ENCODE results near the gene PRELID1. TPM values are rescaled to one million over a fixed set of nuclear protein-coding genes. Genes with fewer than 3 reads are reported as not detected.

Gene PRELID1
- total RNA-seq, 3 donors from 2014 or later (not counting 1 experiment from before 2014, with no cell fraction given) = 76.6 to 99.3 (median 91.6) TPM

DNA sequence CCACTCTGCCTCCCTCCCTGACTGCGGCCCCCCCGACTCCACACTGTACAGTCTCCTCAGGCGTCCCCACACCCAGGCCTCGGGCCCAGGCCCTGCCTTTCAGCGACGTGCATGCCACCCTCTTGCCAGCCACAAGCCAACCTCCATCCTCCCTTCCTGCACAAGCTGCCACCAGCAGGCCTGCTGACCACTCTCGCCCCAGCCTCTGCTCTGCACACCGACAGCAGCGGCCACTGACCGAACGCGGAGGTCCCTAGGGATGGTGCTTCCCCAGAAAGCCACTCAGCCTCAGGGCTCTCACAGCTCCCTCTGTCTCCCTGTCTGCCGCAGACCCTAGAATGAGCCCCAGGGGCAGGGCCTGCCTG is 29.3 kb downstream of the PRELID1 start:
- Mint-ChIP-seq H3K27ac (peak overlapping the region in 1 of 2 donors; percentile 63), H3K9me3 (no peaks in the 10 kb centered on the region), H3K27me3 (ENCODE audit: low read depth in 2 of 2) (no peaks in the 10 kb centered on the region), H3K4me1 (peaks cover 34 to 64% of the 10 kb centered on the region in 2 donors), H3K36me3 (no peaks in the 10 kb centered on the region), H3K4me3 (peak overlapping the region; percentile 31)
- 65% methylated on average over 13 of the region's 13 CpGs for WGBS (ENCODE audit: insufficient coverage)
- H3K4me3 ChIP-seq (ENCODE audit: low read length) = no peak overlapping the region
- no peak for DNase-seq
- peaks cover 96% of the 10 kb centered on the region for H3K4me1 ChIP-seq (ENCODE audit: control insufficient read depth, insufficient read depth, low read length)
- ATAC-seq = no peak
- TF ChIP-seq, protein P1, sequence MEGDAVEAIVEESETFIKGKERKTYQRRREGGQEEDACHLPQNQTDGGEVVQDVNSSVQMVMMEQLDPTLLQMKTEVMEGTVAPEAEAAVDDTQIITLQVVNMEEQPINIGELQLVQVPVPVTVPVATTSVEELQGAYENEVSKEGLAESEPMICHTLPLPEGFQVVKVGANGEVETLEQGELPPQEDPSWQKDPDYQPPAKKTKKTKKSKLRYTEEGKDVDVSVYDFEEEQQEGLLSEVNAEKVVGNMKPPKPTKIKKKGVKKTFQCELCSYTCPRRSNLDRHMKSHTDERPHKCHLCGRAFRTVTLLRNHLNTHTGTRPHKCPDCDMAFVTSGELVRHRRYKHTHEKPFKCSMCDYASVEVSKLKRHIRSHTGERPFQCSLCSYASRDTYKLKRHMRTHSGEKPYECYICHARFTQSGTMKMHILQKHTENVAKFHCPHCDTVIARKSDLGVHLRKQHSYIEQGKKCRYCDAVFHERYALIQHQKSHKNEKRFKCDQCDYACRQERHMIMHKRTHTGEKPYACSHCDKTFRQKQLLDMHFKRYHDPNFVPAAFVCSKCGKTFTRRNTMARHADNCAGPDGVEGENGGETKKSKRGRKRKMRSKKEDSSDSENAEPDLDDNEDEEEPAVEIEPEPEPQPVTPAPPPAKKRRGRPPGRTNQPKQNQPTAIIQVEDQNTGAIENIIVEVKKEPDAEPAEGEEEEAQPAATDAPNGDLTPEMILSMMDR (IDR thresholded peaks at IDR 0.05) = no peak
- H3K27me3 ChIP-seq (ENCODE audit: control insufficient read depth, insufficient read depth, low read length) = no peaks in the 10 kb centered on the region
- H3K27ac ChIP-seq (ENCODE audit: low read length) = no peak overlapping the region
- intact Hi-C loops (cut with micrococcal nuclease) = no loop called here
- no peaks in the 10 kb centered on the region for H3K9me3 ChIP-seq (ENCODE audit: control insufficient read depth, insufficient read depth, low read length)
- peaks cover 62% of the 10 kb centered on the region for H3K36me3 ChIP-seq (ENCODE audit: control insufficient read depth, insufficient read depth, low read length)

DNA sequence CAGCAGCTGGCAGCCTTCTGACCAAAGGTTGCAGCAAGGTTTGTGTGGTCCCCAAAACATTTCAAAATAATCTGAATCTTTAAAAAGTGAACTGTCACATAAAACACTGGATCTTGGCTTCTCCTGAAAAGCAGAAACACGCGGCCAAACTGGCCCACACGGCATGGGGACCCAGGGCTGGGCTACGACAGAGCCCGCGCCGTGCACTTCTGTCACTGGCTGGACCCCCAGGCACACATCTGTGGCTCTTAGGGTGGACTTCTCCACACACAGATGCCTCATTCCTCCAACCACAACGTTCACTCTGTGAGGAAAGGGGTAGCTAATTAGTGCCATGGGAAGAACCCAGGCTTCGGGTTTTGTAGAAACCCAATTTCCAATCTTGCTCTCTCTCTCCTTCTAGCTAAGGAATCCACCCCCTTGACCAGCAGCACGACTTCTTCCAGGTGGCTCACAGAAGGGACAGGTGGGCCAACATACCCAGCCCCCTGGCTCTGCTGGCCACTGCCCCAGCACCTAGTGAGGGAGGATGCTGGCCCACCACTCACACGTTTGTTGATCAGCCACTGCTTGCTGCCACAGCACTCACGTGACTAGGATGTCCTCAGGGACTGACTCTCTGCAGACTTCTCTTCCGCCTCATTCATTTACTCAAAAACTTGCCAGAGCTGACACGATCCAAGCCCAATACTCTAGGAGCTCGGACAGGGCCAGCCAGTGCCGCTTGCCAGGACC is 30.0 kb downstream of the PRELID1 start:
- DNase-seq (no peak), ATAC-seq (no peak)
- Mint-ChIP-seq H3K27ac (peak overlapping the region in 1 of 2 donors; percentile 24), H3K27me3 (ENCODE audit: low read depth in 2 of 2) (no peaks in the 10 kb centered on the region), H3K4me3 (no peak overlapping the region), H3K9me3 (no peaks in the 10 kb centered on the region), H3K36me3 (no peaks in the 10 kb centered on the region), H3K4me1 (peaks cover 29 to 59% of the 10 kb centered on the region in 2 donors)
- Histone ChIP-seq H3K4me1 (ENCODE audit: control insufficient read depth, insufficient read depth, low read length) (peaks cover 96% of the 10 kb centered on the region), H3K36me3 (ENCODE audit: control insufficient read depth, insufficient read depth, low read length) (peaks cover 66% of the 10 kb centered on the region), H3K27ac (ENCODE audit: low read length) (no peak overlapping the region), H3K4me3 (ENCODE audit: low read length) (no peak overlapping the region), H3K27me3 (ENCODE audit: control insufficient read depth, insufficient read depth, low read length) (no peaks in the 10 kb centered on the region), H3K9me3 (ENCODE audit: control insufficient read depth, insufficient read depth, low read length) (no peaks in the 10 kb centered on the region)
- TF ChIP-seq, protein P1 (IDR thresholded peaks at IDR 0.05) = no peak
- intact Hi-C loops (cut with micrococcal nuclease) = no loop called here
- WGBS (ENCODE audit: insufficient coverage) = 88% methylated on average over 15 of the region's 16 CpGs

DNA sequence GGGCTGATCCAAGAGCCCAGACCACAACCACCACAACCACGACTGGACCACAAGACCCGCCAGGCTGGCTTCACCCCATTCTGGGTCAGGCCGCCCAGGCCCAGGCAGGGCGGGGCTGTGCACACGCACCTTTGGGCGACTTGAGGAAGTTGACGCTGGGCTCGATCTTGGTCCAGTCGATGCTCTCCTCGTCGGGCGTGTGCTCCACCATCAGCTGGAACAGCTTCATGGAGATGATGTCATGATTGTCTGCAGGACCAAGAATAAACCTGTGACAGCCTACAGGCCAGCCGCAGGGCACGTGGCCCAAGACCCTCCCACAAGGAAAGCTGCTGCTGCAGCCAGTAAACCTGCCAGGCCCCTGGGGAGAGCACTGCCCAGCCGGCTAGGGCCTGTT is 30.6 kb downstream of the PRELID1 start:
- Mint-ChIP-seq H3K36me3 (no peaks in the 10 kb centered on the region), H3K27me3 (ENCODE audit: low read depth in 2 of 2) (no peaks in the 10 kb centered on the region), H3K4me1 (peaks cover 34 to 62% of the 10 kb centered on the region in 2 donors), H3K27ac (peak overlapping the region in 1 of 2 donors; percentile 24), H3K9me3 (no peaks in the 10 kb centered on the region), H3K4me3 (no peak overlapping the region)
- WGBS (ENCODE audit: insufficient coverage) = 65% methylated on average over 15 of the region's 15 CpGs
- no peak overlapping the region for H3K4me3 ChIP-seq (ENCODE audit: low read length)
- DNase-seq (no peak), ATAC-seq (no peak)
- H3K36me3 ChIP-seq (ENCODE audit: control insufficient read depth, insufficient read depth, low read length) = peaks cover 66% of the 10 kb centered on the region
- H3K27ac ChIP-seq (ENCODE audit: low read length) = no peak overlapping the region
- intact Hi-C loops (cut with micrococcal nuclease) = no loop called here
- TF ChIP-seq, protein P1 (IDR thresholded peaks at IDR 0.05) = no peak
- no peaks in the 10 kb centered on the region for H3K27me3 ChIP-seq (ENCODE audit: control insufficient read depth, insufficient read depth, low read length)
- no peaks in the 10 kb centered on the region for H3K9me3 ChIP-seq (ENCODE audit: control insufficient read depth, insufficient read depth, low read length)
- peaks cover 96% of the 10 kb centered on the region for H3K4me1 ChIP-seq (ENCODE audit: control insufficient read depth, insufficient read depth, low read length)
